ENCODE data around the gene ASTN2. TPM values are rescaled to one million over a fixed set of nuclear protein-coding genes. Genes with fewer than 3 reads are reported as not detected.

Gene ASTN2
- total and polyA plus RNA-seq, 9 of the 15 experiments (the other 6 are each of a cell fraction or from before 2014, with no cell fraction given), result 0.56 to 3.5 (median 1.9) TPM

DNA sequence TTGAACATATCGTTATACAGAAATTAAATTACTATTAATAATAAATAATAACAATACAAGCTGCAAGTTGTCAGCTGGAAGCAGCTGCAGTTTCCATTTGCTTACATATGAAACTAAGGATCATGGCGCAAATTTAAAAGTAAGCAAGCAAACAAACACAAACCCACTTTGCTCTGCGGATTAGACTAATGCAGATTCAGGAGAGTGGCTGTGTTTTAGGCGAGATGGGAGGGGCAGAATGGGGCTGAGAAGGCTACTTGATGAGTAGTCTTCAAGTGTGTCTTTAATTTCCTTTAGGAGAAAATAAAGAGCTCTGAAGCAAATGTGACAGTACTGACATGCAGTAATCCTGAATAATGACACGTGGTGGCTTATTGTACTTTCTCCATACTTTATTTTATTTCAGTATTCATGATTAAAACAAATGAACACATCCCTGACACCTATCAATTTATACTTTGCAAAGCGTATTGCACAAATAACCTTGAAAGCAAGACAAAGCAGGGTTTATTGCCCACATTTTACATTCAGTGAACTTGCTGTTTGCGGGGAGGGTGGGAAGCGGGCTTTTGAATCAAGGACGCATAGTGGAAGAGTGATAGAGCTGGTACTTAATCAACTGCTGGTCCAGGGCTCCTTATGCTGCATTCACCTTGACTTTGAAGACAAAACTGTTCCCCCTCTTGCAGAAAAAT is 949.1 kb downstream of the ASTN2 start (continued):
- TF ChIP-seq CBFB (CRISPR knock-in tag; IDR thresholded peaks at IDR 0.05) (no peak), TOE1 (IDR thresholded peaks at IDR 0.05; ENCODE audit: borderline replicate concordance) (no peak), TOE1 (CRISPR knock-in tag; IDR thresholded peaks at IDR 0.05; ENCODE audit: borderline replicate concordance, low read depth) (no peak), ZNF165 (CRISPR knock-in tag; IDR thresholded peaks at IDR 0.05; ENCODE audit: borderline replicate concordance) (no peak), PYGO2 (tag; IDR thresholded peaks at IDR 0.05) (no peak), ZNF408 (CRISPR knock-in tag; IDR thresholded peaks at IDR 0.05; ENCODE audit: low read depth) (no peak), ELF1 (tag; IDR thresholded peaks at IDR 0.05) (no peak), CBX1 (IDR thresholded peaks at IDR 0.05; ENCODE audit: low read depth) (no peak), ZEB2 (IDR thresholded peaks at IDR 0.05) (no peak), FOXJ3 (CRISPR knock-in tag; IDR thresholded peaks at IDR 0.05) (no peak)
- TF ChIP-seq, protein P1, sequence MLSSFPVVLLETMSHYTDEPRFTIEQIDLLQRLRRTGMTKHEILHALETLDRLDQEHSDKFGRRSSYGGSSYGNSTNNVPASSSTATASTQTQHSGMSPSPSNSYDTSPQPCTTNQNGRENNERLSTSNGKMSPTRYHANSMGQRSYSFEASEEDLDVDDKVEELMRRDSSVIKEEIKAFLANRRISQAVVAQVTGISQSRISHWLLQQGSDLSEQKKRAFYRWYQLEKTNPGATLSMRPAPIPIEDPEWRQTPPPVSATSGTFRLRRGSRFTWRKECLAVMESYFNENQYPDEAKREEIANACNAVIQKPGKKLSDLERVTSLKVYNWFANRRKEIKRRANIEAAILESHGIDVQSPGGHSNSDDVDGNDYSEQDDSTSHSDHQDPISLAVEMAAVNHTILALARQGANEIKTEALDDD (IDR thresholded peaks at IDR 0.05), result no peak
- TF ChIP-seq, protein P2, sequence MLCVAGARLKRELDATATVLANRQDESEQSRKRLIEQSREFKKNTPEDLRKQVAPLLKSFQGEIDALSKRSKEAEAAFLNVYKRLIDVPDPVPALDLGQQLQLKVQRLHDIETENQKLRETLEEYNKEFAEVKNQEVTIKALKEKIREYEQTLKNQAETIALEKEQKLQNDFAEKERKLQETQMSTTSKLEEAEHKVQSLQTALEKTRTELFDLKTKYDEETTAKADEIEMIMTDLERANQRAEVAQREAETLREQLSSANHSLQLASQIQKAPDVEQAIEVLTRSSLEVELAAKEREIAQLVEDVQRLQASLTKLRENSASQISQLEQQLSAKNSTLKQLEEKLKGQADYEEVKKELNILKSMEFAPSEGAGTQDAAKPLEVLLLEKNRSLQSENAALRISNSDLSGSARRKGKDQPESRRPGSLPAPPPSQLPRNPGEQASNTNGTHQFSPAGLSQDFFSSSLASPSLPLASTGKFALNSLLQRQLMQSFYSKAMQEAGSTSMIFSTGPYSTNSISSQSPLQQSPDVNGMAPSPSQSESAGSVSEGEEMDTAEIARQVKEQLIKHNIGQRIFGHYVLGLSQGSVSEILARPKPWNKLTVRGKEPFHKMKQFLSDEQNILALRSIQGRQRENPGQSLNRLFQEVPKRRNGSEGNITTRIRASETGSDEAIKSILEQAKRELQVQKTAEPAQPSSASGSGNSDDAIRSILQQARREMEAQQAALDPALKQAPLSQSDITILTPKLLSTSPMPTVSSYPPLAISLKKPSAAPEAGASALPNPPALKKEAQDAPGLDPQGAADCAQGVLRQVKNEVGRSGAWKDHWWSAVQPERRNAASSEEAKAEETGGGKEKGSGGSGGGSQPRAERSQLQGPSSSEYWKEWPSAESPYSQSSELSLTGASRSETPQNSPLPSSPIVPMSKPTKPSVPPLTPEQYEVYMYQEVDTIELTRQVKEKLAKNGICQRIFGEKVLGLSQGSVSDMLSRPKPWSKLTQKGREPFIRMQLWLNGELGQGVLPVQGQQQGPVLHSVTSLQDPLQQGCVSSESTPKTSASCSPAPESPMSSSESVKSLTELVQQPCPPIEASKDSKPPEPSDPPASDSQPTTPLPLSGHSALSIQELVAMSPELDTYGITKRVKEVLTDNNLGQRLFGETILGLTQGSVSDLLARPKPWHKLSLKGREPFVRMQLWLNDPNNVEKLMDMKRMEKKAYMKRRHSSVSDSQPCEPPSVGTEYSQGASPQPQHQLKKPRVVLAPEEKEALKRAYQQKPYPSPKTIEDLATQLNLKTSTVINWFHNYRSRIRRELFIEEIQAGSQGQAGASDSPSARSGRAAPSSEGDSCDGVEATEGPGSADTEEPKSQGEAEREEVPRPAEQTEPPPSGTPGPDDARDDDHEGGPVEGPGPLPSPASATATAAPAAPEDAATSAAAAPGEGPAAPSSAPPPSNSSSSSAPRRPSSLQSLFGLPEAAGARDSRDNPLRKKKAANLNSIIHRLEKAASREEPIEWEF (CRISPR knock-in tag; IDR thresholded peaks at IDR 0.05), result no peak; the same call in 1 of the 2 replicates
- TF ChIP-seq, protein P3, sequence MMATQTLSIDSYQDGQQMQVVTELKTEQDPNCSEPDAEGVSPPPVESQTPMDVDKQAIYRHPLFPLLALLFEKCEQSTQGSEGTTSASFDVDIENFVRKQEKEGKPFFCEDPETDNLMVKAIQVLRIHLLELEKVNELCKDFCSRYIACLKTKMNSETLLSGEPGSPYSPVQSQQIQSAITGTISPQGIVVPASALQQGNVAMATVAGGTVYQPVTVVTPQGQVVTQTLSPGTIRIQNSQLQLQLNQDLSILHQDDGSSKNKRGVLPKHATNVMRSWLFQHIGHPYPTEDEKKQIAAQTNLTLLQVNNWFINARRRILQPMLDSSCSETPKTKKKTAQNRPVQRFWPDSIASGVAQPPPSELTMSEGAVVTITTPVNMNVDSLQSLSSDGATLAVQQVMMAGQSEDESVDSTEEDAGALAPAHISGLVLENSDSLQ (IDR thresholded peaks at IDR 0.05), result no peak
- TF ChIP-seq, protein P4, sequence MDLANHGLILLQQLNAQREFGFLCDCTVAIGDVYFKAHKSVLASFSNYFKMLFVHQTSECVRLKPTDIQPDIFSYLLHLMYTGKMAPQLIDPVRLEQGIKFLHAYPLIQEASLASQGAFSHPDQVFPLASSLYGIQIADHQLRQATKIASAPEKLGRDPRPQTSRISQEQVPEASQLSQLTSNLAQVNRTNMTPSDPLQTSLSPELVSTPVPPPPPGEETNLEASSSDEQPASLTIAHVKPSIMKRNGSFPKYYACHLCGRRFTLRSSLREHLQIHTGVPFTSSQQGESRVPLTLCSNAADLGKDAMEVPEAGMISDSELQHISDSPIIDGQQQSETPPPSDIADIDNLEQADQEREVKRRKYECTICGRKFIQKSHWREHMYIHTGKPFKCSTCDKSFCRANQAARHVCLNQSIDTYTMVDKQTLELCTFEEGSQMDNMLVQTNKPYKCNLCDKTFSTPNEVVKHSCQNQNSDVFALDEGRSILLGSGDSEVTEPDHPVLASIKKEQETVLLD (IDR thresholded peaks at IDR 0.05), result no peak
- TF ChIP-seq, protein P5, sequence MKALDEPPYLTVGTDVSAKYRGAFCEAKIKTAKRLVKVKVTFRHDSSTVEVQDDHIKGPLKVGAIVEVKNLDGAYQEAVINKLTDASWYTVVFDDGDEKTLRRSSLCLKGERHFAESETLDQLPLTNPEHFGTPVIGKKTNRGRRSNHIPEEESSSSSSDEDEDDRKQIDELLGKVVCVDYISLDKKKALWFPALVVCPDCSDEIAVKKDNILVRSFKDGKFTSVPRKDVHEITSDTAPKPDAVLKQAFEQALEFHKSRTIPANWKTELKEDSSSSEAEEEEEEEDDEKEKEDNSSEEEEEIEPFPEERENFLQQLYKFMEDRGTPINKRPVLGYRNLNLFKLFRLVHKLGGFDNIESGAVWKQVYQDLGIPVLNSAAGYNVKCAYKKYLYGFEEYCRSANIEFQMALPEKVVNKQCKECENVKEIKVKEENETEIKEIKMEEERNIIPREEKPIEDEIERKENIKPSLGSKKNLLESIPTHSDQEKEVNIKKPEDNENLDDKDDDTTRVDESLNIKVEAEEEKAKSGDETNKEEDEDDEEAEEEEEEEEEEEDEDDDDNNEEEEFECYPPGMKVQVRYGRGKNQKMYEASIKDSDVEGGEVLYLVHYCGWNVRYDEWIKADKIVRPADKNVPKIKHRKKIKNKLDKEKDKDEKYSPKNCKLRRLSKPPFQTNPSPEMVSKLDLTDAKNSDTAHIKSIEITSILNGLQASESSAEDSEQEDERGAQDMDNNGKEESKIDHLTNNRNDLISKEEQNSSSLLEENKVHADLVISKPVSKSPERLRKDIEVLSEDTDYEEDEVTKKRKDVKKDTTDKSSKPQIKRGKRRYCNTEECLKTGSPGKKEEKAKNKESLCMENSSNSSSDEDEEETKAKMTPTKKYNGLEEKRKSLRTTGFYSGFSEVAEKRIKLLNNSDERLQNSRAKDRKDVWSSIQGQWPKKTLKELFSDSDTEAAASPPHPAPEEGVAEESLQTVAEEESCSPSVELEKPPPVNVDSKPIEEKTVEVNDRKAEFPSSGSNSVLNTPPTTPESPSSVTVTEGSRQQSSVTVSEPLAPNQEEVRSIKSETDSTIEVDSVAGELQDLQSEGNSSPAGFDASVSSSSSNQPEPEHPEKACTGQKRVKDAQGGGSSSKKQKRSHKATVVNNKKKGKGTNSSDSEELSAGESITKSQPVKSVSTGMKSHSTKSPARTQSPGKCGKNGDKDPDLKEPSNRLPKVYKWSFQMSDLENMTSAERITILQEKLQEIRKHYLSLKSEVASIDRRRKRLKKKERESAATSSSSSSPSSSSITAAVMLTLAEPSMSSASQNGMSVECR (CRISPR knock-in tag; IDR thresholded peaks at IDR 0.05), result no peak

Measured in K562 (cell line).